ENCODE results near the gene ATL2.
"Not testable (repeated sequence)": the region's sequence is repeated elsewhere in the genome, so short reads cannot be mapped to it uniquely, and the experiment has no call there.

ATL2 gene

DNA sequence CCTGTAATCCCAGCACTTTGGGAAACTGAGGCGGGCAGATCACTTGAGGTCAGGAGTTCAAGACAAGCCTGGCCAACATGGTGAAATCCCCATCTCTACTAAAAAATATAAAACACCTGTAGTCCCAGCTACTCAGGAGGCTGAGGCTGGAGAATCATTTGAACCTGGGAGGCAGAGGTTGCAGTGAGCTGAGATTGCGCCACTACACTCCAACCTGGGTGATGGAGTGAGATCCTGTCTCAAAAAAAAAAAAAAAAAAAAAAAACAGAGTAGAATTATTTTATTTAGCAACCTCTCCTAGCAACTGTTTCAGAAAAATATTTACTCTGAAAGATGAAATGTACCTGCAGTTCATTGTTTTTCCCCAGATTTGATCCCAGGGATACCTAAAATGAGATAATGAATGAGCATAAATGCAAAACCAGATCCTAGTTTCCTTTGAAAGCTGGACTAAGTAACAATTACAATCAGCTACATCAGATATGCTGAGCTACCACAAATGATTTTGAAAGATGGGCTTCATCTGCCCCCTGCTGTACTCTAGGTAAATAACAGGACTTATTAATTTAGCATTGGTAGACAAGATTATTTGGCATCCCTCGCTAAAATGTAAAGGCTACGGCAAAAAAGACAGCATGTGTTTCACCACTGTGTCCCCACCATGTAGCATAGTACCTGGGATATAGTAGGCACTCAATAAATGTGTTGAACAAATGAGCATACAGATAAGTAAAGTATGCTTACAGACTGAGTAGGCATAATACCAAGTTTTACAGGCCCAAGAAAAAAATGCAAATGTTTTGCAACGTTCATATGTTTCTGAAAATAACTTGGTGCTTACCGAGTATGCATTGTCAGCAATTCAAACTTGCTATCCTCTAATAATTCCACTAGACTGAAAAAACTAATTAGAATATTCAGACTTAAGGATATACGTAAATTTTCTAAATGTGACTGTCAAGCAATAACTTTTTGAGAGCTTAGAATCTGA, 102.5 kb downstream of the ATL2 start:
- DNase-seq (ENCODE audit: low read depth in 2 of 2), result no peak

DNA sequence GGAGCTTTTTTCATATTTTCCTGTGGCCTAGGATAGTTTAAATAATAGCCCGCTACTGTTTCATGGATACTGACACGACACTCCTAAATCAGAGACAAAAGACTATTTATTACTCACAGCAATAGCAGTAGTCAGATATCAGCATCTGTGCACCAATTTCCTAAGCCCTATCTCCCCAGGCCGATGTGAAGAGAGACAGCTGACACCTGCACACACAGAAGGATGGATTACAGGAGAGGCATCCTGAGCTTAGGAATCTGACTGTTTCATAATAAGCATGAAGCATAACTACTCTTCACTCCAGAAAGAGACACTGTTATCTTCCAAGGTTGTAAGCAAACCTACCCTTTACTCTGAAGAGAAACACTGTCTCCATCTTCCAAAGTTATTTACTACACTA, 105.4 kb downstream of the ATL2 start:
- DNase-seq (ENCODE audit: low read depth in 2 of 2), result no peak

DNA sequence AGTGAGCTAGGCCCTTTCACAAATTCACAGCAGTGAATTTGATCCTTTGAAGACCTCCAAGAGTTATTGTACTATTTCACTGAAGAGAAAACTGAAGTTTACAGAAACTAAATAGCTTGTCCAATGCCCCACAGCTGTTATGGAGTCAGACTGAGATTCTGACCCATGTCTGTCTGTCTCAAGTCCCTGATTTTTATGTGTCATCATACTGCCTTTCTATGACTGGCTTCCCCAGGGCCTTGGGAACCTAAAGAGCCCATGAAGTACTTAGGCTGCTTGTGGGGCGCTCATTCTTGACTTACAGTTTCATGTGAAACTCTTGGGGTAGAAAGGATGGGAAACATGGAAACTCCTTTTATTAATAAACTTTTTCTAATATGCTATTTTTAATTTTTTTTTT, 107.7 kb downstream of the ATL2 start:
- no peak for DNase-seq (ENCODE audit: low read depth in 2 of 2)

DNA sequence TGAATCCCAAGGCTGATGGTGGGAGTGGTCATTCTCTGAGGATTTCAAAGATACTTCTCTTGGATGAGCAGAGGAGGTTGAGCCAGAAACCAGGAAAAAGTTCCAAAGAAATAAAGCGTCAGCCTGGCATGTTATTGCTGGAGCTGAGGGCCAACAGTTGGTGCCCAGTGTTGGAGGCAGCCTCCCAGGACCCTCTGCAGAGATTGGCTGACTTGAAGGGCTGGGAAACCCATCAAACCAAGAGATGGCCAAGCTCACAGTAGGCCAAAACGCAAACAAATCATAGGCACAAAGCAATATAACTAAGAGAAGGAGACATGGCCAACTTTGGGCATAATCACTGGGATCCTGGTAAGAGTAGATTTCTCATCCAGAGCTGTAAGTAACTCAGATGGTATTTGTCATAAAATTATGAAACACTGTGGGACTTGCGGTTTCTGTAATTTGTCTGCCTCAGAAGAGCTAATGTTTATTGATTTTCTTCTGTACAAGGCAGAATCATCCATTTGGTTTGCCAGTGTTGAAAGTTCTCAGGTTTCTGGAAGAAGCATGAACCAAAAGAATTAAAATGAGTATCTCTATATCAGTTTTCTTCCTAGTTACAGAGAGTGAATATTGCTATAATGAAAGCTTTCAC, 108.3 kb downstream of the ATL2 start:
- no peak for DNase-seq (ENCODE audit: low read depth in 2 of 2)

DNA sequence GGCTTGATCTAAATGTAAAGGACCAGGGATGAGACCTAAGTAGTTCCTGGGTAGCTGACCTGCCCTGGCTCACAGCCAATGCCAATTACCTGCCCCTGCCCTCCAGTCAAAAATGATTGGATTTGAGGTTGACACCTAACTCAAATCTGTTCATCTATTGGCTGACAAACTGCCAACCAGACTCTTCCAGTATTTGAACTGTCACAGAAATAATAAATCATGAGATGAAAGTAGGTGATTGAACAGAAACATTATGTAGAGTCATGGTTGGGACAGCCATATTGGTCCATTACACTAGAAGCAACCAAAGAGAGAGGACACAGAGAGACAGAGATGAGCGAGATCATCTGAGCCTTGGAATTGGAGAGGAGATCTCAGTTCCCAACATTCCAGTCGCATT, 109.1 kb downstream of the ATL2 start:
- no peak for DNase-seq (ENCODE audit: low read depth in 2 of 2)

DNA sequence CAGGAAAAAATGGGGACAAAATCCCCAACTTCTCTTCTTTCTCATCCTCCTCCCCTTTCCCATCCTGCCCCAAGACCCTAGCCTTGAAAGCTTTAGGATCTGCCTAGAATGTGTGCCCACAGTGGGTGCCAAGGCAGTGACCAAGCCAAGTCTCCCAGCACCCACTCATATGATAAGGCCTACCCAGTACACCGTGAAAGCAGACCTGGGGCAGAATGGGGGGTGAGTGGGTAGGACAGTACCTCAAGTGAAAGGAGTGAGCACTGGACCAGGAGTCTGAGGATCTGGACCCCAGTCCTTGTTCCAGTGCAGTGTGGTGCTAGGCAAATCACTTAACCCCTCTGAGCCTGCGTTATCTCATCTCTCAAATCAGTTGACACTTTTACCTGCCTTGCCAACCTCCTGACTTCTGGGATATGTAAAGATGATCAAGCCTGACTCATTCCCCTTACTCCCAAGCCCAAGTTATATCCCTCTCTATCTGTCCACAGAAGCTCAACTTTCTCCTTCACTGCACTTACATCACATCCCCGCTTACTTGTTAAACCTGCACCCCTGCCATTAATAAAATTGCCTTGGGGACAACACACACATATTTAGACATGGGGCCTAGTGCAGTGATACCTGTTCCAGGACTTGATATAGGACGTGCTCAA, 109.7 kb downstream of the ATL2 start:
- no peak for DNase-seq (ENCODE audit: low read depth in 2 of 2)

DNA sequence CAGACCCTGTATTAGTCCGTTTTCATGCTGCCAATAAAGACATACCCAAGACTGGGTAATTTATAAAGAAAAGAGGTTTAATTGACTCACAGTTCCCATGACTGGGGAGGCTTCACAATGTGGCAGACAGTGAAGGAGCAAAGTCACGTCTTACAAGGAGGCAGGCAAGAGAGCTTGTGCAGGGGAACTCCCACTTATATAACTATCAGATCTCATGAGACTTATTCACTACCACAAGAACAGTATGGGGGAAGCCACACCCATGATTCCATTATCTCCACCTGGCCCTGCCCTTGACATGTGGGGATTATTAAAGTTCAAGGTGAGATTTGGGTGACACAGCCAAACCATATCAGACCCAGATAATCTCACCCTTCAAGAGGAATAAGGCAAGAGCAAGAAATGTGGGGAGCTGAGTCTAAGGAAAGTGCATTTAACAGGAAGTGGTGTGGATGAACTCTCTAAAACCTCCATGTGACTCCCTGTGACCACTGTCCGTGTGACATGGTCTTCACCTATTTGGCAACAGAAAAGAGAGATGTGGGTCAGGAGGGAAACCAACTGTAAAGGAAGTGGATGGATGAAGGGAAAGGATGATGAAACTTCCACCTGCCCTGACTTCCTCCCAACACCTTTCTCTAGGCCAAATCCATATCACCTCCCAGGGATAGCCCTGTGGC, 110.6 kb downstream of the ATL2 start:
- DNase-seq (ENCODE audit: low read depth in 2 of 2), result no peak

DNA sequence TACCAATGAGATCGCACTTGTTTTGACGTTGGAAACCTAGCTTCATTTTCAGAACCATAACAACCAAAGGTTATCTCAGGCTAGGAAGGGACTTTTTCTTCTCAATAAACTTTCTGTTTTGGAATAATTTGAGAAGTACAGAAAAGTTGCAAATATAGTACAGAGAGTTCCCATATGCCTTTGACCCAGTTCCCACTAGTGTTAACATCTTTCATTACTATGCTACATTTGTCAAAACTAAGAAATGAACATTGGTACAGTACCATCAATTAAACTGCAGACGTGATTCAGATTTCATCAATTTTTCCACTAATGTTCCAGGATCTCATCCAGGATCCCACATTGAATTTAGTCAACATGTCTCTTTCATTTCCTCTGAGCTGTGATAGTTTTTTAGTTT, 111.6 kb downstream of the ATL2 start:
- no peak for DNase-seq (ENCODE audit: low read depth in 2 of 2)

DNA sequence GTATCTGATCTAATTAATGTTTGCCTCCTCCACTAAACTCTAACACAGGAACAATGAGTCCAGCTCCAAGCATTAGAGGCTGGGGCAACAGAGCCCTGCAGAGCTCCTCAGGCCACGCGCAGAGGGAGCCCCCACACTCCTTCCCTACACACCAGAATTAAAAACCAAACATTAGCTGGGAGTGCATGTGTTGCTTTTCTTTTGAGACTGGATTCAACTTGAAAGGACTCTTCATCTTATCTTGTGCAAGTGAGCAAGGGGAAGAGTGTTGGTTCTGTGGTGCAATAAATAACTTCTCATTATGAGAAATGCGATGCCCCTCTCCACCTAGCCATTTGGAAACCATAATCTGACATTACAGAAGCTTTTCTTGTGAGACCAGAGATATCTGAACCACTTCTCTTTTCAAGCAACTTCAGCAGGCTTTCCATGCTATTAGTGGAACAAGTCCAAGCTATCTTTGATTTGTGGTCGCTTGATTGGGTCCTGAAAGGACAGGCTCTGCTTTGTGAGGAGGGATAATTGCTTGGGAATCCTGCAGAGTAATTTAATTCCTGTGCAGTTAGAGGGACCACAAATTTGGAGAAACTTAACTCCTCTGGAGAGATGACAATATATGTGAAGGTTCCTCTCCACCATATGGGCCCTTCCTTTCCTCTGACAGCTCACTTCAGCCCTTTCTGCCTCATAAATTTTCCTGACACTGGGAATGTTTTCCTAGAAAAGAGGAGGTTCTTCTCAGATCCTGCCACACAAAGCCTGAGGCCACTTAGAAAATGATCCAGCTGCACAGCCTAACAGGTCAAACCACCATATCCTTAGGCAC, 112.5 kb downstream of the ATL2 start:
- DNase-seq (ENCODE audit: low read depth in 2 of 2), result no peak

DNA sequence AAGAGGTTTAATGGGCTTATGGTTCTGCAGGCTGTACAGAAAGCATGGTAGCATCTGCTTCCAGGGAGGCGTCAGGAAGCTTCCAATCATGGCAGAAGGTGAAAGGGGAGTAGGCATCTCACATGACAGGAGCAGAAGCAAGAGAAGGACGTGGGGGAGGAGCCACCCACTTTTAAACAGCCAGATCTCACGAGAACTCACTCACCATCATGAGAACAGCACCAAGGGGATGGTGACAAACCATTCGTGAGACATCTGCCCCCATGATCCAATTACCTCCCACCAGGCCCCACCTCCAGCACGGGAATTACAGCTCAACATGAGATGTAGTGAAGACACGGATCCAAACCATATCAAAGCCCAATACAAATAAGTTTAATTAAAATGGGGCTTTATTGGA, 113.8 kb downstream of the ATL2 start:
- DNase-seq (ENCODE audit: low read depth in 2 of 2), result no peak

DNA sequence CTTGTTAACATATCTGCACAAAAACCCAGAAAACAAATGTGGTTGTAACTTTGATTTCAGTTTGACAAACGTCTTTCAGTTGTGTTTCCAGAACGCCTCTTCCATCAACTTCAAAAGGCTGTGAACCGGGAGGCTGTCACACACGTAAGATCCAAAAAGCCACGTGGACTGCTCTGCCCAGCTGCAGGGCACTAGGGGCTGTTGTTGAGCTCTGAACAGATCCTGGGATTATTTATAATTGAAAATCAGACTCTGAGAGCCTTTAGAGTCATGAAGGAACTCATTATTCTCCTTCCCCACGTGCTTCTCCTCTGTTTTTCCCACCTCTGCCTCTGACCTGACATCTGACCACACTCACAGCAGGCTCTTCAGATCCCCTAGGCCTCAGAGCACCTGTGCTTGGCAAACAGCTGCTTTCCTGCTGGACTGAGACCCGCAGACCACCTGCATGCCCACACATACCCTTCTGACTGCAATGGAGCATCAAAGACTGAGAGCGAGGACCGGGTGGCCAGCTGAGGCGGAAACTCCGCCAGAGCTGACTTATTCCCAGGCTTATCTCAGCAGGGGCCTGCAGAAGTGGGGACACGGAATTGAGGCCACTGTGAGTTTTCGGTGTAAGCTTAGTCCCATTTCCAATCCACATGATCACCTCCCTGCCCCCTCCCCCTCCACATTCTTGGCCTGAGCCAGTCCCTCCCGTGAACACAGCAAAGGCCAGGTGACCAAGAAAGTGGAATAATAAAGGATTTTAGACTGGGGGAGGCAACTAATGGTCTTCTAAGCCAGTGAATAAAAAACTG, 114.8 kb downstream of the ATL2 start:
- DNase-seq (ENCODE audit: low read depth in 2 of 2), result peak in 1 of 2 experiments; percentile 25

DNA sequence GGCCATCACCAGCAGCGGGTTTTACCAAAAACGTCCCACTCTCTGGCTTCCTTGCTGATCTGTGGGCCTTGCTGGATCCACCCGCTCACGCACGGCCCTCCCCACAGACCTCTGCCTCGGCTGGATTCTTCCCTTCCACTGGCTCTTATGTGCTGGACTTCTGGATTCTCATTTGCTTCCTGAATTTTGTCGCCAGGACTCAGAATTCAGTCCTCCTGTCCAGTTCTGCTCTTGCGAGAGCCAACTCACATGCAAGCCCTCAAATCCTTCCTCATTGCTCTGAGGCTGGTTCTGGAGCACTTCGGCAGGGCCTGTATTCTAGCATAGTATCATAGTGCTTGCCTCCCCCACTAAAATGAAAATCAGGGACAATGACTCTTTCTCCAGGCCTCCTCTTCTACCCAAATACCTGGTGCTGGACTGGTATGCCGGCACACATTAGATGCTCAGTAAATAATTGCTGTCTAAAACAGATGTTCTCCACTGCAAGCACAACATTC, 115.5 kb downstream of the ATL2 start:
- no peak for DNase-seq (ENCODE audit: low read depth in 2 of 2)

DNA sequence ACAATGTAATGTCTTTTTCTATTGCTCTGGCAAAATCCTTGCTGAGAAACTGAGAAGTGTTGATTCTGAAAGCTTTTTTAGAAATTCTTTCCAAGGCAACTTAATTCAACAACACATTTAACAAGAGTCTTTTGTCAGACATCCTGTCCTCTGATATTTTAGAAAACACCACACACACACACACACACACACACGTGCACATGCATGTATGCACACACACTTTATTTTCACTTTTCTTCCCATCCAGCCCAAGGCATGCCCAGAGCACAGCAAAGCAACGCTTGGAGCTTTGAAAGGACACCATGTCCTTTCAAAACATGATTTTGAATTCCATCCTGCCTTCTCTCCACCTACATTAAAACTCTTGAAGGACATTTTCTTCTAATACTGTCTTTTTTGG, 116.1 kb downstream of the ATL2 start:
- no peak for DNase-seq (ENCODE audit: low read depth in 2 of 2)

DNA sequence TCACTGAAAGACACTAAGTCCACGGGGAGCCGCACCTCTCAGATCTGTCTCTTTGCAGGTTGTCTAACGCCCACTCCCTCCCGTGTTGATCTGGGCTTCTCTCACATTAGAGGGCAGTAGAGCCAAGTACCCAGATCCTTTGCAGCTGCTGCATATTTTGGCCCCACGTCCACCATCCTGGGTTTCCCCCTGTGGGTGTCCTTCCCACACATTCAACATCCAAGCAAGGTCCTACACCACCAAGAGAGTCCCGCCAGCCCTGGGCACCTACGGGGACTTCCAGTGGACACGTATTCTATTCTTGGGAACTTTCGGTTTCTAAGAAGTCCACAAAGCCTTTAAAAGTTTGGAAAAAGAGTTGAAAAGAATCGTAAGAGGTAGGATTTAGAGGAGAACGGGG, 116.6 kb downstream of the ATL2 start:
- DNase-seq (ENCODE audit: low read depth in 2 of 2), result no peak

DNA sequence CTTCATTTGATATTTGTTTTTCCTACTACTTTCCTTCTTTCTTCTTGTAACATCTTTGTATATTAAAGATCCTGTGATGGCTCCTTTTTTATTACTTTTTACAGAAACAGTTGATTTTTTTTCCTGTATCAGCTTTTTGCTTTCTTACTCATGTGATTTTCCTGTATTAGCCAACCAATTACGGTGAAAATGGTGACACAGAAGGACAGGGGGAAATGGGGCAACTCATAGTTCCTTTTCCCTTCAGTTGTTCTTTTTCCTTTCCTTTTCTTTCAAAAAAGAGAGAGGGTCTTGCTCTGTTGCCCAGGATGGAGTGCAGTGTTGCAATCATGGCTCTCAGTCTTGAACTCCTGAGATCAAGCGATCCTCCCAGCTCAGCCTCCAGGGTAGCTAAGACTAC, 117.8 kb downstream of the ATL2 start:
- no peak for DNase-seq (ENCODE audit: low read depth in 2 of 2)

DNA sequence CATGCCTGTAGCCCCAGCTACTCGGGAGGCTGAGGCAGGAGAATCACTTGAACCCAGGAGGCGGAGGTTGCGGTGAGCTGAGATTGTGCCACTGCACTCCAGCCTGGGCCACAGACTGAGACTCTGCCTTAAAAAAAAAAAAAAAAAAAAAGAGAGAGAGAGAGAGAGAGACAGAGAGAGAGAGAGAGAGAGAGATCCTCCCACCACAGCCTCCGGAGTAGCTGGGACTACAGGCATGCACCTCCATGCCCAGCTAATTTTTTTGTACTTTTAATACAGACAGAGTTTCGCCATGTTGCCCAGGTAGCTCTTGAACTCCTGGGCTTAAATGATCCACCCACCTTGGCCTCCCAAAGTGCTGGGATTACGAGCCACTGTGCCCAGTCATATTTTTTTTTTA, 119.4 kb downstream of the ATL2 start:
- DNase-seq (ENCODE audit: low read depth in 2 of 2), result not testable (repeated sequence)

DNA sequence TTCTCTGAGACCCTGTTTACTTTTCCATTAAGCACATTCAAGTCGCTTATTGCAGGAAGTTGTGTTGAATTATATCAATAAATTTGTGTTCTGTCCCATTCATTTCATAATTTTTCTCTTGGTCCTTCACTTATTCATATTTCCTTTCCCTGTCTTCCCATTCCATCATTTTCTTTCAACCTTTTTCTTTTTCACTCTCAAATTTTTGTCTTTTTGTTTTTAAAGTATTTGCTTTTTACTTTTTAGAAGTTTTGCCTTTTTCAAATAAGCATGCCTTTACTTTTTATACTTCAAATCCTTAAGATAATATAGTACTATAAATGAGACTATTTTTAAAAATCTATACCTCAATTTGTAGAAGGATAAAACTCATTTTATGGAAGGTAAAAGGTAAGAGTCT, 120.5 kb downstream of the ATL2 start:
- no peak for DNase-seq (ENCODE audit: low read depth in 2 of 2)

DNA sequence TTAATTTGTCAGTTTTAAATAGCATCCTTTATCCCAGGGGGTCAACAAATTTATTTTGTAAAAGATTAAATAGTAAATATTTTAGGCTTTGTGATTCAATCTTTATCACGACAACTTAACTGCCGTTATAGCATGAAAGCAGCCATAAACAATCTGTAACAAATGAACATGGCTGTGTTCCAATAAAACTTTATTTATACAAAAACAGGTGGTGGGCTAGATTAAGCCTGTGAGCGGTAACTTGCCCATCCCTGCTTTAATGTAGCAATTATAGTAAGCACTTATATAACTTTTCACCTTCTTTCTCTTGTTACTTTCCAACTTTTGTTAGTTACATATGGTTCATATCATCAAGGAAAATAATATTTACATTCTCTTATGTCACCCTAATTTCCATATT, 121.9 kb downstream of the ATL2 start:
- DNase-seq (ENCODE audit: low read depth in 2 of 2), result no peak

DNA sequence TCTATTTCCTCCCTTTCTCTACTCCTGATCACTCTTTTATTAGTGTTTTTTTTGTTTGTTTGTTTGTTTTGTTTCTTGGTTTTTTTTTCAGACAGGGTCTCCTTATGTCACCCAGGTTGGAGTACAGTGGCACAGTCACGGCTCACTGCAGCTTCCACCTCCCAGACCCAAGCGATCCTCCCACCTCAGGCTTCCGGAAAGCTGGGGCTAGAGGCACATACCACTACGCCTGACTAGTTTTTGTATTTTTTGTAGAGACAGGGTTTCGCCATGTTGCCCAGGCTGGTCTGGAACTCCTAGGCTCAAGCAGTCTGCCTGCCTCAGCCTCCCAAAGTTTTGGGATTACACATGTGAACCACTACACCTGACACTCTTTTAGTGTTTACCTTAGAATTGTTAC, 122.3 kb downstream of the ATL2 start:
- no peak for DNase-seq (ENCODE audit: low read depth in 2 of 2)

DNA sequence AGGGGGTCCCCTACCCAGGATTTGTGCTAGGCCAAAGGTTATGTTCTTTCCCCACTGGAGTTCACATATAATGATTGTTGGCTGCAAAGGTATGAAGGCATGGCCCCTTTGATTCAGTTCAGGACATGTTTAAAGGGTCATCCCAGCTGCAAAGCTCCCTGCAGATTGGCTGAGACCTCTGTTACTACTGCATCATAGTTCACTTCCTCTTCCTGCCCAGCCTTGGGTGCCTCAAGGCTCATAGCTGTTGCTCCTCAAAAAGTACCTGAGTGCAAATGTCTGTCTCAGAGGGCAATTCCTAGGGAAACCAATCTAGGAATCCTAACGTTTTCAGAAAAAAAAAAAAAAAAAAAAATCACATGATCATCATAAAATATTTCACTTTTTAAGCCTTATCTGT, 125.1 kb downstream of the ATL2 start:
- no peak for DNase-seq (ENCODE audit: low read depth in 2 of 2)

Measured in stimulated activated CD4-positive, alpha-beta T cell treated with anti-CD3 and anti-CD28 coated beads, Interleukin-12 subunit alpha, Interleukin-12 subunit beta, amount 100 ng/mL, for 24 hours (primary cell).